Measurements from ENCODE around the gene SLC3A2. TPM values are rescaled to one million over a fixed set of nuclear protein-coding genes. Genes with fewer than 3 reads are reported as not detected.

SLC3A2 gene
- total and polyA plus RNA-seq, 2 donors (not counting 3 experiments of a cell fraction or from before 2014, with no cell fraction given) = 208 to 337 TPM

- Histone ChIP-seq H3K36me3 (ENCODE audit: control insufficient read depth in 2 of 2, extremely low read depth in 1 of 2, insufficient read depth in 2 of 2, low read length in 2 of 2) (no peaks in the 10 kb centered on the region), H3K9me1 (replicated peaks; ENCODE audit: control insufficient read depth, extremely low read depth, insufficient read depth, low read length) (no peaks in the 10 kb centered on the region), H3K9me3 (replicated peaks; ENCODE audit: control insufficient read depth, insufficient read depth, low read length) (no peaks in the 10 kb centered on the region), H3K4me2 (ENCODE audit: insufficient read depth, low read length) (no peak overlapping the region), H3K4me3 (replicated peaks in 1 of 3; ENCODE audit: insufficient read depth in 1 of 3, low read depth in 1 of 3, low read length in 3 of 3) (no peak overlapping the region), H3K4me1 (ENCODE audit: control insufficient read depth, extremely low read depth, insufficient read depth, low read length) (no peaks in the 10 kb centered on the region), H3K79me2 (ENCODE audit: control insufficient read depth, insufficient read depth, low read length) (no peaks in the 10 kb centered on the region), H3K9ac (replicated peaks; ENCODE audit: extremely low read depth, insufficient read depth, low read length) (no peak overlapping the region), H4K20me1 (replicated peaks; ENCODE audit: control insufficient read depth, extremely low read depth, insufficient read depth, low read length) (no peaks in the 10 kb centered on the region), H2AFZ (ENCODE audit: low read depth, low read length) (no peak overlapping the region), H3K27ac (ENCODE audit: insufficient read depth, low read depth, low read length) (no peak overlapping the region), H3K27me3 (ENCODE audit: control insufficient read depth in 2 of 2, insufficient read depth in 2 of 2, low read length in 2 of 2) (peaks cover 20% of the 10 kb centered on the region in 2 experiments)
- TF ChIP-seq MYC (IDR thresholded peaks at IDR 0.05; ENCODE audit: low read depth, low read length) (no peak), POLR2AphosphoS5 (IDR thresholded peaks at IDR 0.05; ENCODE audit: insufficient read depth, low read depth, low read length) (no peak), FOS (IDR thresholded peaks at IDR 0.05; ENCODE audit: borderline replicate concordance, insufficient read depth, low read length) (no peak), GATA2 (IDR thresholded peaks at IDR 0.05; ENCODE audit: insufficient read depth, insufficient read length, low read depth, low read length) (no peak), CTCF (IDR thresholded peaks at IDR 0.05; ENCODE audit: extremely low read depth in 1 of 2, insufficient read depth in 1 of 2, low read depth in 1 of 2, low read length in 2 of 2) (no peak), MAX (IDR thresholded peaks at IDR 0.05; ENCODE audit: insufficient read depth, insufficient read length) (no peak), EZH2 (IDR thresholded peaks at IDR 0.05; ENCODE audit: borderline replicate concordance, low read depth, low read length, severe bottlenecking) (no peak), JUN (IDR thresholded peaks at IDR 0.05; ENCODE audit: borderline replicate concordance, insufficient read depth, insufficient read length, low read depth) (no peak), POLR2A (IDR thresholded peaks at IDR 0.05; ENCODE audit: low read depth, low read length) (no peak)
- intact Hi-C loops (cut with micrococcal nuclease) = no loop called here
- no TSS peak for BruUV-seq (replicated peaks)
- ChIA-PET CTCF (interaction anchor here (2.0 to 7.8 kb wide), 3 partner anchors 9 to 105 kb away, joined by 7 to 51 read pairs (median 25); no protein-coding TSS in a partner anchor), POLR2A (no interaction called here)
- no peak for DNase-seq (ENCODE audit: low read depth, low spot score)
- FAIRE-seq = no peak
- dilution Hi-C loops (cut with MboI; ENCODE audit: extremely low pct_ligation_motif_present, low sequenced_read_pairs) = no loop called here
Observed at GRCh38 chr11:62918531-62918930, 37.8 kb downstream of the SLC3A2 start.

All from endothelial cell of umbilical vein (primary cell).